Panc1 (cell line): ENCODE measurements around the gene HOMER2. TPM values are rescaled to one million over a fixed set of nuclear protein-coding genes. Genes with fewer than 3 reads are reported as not detected.

Source experiments
- ATAC-seq: fragments of 200-7000 bp; cut with Tn5 transposase; 2 replicates; pipeline ENCODE4 v1.9.1; 2020; ENCODE audit warnings: mild to moderate bottlenecking, moderate library complexity
- BruUV-seq: library from RNA; stranded (reverse); fragments of 400-500 nt; replicated peaks from 2 replicates; lab custom pipeline; 2021; lab: Mats Ljungman, UMichigan
- CTCF ChIA-PET: fragments of 300-600 bp; sonication (Branson Sonifier 250); formaldehyde crosslinking; loops from one replicate; lab custom pipeline; 2022; ENCODE audit warnings: antibody characterized with exemption; lab: Charles Lee
- POLR2A ChIA-PET: fragments of 300-600 bp; sonication (Branson Sonifier 250); formaldehyde crosslinking; loops from one replicate; lab custom pipeline; 2022; ENCODE audit warnings: antibody characterized with exemption; lab: Charles Lee
- DNase-seq: peaks from one replicate; pipeline ENCODE4 v3.0.0-alpha.2; 2010; ENCODE audit warnings: low read depth, low spot score
- H3K27ac ChIP-seq: 2 replicates; pipeline ENCODE4 v1.5.1; 2011; ENCODE audit warnings: mild to moderate bottlenecking, low read length, inconsistent platforms
- H3K27me3 ChIP-seq: fragments of 200-500 bp; sonication (Bioruptor generic); 2 replicates; pipeline ENCODE4 v1.6.0; 2014; ENCODE audit warnings: low read length, inconsistent platforms; ENCODE audit not compliant: control insufficient read depth, insufficient read depth
- H3K36me3 ChIP-seq: fragments of 200-500 bp; sonication (Bioruptor generic); 2 replicates; pipeline ENCODE4 v1.5.1; 2014; ENCODE audit warnings: inconsistent platforms, mild to moderate bottlenecking, low read length, moderate library complexity; ENCODE audit not compliant: control insufficient read depth, insufficient read depth
- H3K4me1 ChIP-seq: 2 replicates; pipeline ENCODE4 v1.5.1; 2011; ENCODE audit warnings: inconsistent platforms, mild to moderate bottlenecking, low read length, moderate library complexity; ENCODE audit not compliant: control insufficient read depth, insufficient read depth
- H3K4me3 ChIP-seq, 2 experiments: 2 replicates each; pipeline ENCODE4 v1.5.1; 2011 to 2012; ENCODE audit warnings: low read depth in 2 of 2, low read length in 2 of 2, mild to moderate bottlenecking in 2 of 2, inconsistent platforms in 1 of 2, moderate library complexity in 1 of 2
- H3K9me3 ChIP-seq: fragments of 200-500 bp; sonication (Bioruptor generic); 2 replicates; pipeline ENCODE4 v1.5.1; 2014; ENCODE audit warnings: low read depth, mild to moderate bottlenecking, inconsistent platforms, low read length, moderate library complexity; ENCODE audit not compliant: control insufficient read depth, insufficient read depth
- POLR2AphosphoS5 ChIP-seq: IDR thresholded peaks from 2 replicates; pipeline ENCODE4 v1.6.1; 2012; ENCODE audit warnings: mild to moderate bottlenecking, low read depth, low read length, moderate library complexity
- SIN3A ChIP-seq: IDR thresholded peaks from 2 replicates; pipeline ENCODE4 v1.6.1; 2012; ENCODE audit warnings: low read depth, mild to moderate bottlenecking, low read length, moderate library complexity, borderline replicate concordance; ENCODE audit not compliant: insufficient read depth
- TCF7L2 ChIP-seq: IDR thresholded peaks from 2 replicates; pipeline ENCODE4 v1.6.1; 2011; ENCODE audit warnings: mild to moderate bottlenecking, low read depth, low read length, inconsistent platforms
- in situ Hi-C: cut with HindIII; loops from 2 replicates; pipeline ENCODE4 v1.10.0; 2016; ENCODE audit warnings: low sequenced_read_pairs, low pct_unique_long_range_greater_than_20kb
- intact Hi-C: fragments of 100-400 bp; cut with micrococcal nuclease; formaldehyde crosslinking; loops from one replicate; pipeline ENCODE4 v1.10.0; 2022; ENCODE audit not compliant: unreplicated experiment
- total RNA-seq: library from RNA; stranded (reverse); gene quantifications from one replicate; pipeline ENCODE4 v1.2.1, GENCODE V29; 2021; ENCODE audit not compliant: unreplicated experiment
- TF ChIP-seq, protein P1 (sequence below): fragments of 450-650 bp; IDR thresholded peaks from 2 replicates; pipeline ENCODE4 v1.5.1; 2017; ENCODE audit warnings: mild to moderate bottlenecking
- TF ChIP-seq, protein P2 (sequence below), 2 experiments: IDR thresholded peaks; 2 replicates each; pipeline ENCODE4 v1.6.1; 2011 to 2012; ENCODE audit warnings: low read depth in 2 of 2, control low read depth in 1 of 2, low read length in 1 of 2, mild to moderate bottlenecking in 1 of 2, moderate library complexity in 1 of 2; ENCODE audit not compliant: insufficient read depth in 1 of 2

The HOMER2 gene
- total RNA-seq, 1 experiment from 2014 or later = 35.9 TPM

DNA sequence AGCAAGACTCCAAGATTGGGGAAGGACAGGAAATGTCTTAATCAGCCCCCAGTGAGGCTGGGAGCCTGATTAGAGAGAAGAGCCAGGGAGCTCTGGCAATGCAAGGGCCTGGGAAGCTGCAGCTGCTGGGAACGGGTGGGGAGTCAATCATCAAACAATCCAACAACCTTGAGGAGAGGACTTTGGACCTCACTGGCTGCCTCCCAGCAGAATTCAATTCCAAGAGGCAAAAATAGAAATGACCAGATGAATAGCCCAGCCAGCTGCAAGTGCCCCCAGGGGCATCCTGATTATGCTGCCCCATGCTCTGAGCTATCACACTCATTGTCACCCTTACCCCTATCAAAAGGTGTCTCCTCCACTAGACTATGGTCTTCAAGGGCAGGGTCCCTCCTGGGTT is 6.1 kb upstream of the HOMER2 start:
- Histone ChIP-seq H3K9me3 (no peaks in the 10 kb centered on the region), H3K27me3 (no peaks in the 10 kb centered on the region), H3K4me1 (no peaks in the 10 kb centered on the region), H3K36me3 (no peaks in the 10 kb centered on the region), H3K27ac (no peak overlapping the region), H3K4me3 (no peak overlapping the region)
- DNase-seq (no peak), ATAC-seq (no peak)
- TF ChIP-seq POLR2AphosphoS5 = no peak
- TF ChIP-seq SIN3A = no peak
- TF ChIP-seq, protein P1, sequence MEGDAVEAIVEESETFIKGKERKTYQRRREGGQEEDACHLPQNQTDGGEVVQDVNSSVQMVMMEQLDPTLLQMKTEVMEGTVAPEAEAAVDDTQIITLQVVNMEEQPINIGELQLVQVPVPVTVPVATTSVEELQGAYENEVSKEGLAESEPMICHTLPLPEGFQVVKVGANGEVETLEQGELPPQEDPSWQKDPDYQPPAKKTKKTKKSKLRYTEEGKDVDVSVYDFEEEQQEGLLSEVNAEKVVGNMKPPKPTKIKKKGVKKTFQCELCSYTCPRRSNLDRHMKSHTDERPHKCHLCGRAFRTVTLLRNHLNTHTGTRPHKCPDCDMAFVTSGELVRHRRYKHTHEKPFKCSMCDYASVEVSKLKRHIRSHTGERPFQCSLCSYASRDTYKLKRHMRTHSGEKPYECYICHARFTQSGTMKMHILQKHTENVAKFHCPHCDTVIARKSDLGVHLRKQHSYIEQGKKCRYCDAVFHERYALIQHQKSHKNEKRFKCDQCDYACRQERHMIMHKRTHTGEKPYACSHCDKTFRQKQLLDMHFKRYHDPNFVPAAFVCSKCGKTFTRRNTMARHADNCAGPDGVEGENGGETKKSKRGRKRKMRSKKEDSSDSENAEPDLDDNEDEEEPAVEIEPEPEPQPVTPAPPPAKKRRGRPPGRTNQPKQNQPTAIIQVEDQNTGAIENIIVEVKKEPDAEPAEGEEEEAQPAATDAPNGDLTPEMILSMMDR = no peak
- no peak for TF ChIP-seq TCF7L2
- TF ChIP-seq, protein P2, sequence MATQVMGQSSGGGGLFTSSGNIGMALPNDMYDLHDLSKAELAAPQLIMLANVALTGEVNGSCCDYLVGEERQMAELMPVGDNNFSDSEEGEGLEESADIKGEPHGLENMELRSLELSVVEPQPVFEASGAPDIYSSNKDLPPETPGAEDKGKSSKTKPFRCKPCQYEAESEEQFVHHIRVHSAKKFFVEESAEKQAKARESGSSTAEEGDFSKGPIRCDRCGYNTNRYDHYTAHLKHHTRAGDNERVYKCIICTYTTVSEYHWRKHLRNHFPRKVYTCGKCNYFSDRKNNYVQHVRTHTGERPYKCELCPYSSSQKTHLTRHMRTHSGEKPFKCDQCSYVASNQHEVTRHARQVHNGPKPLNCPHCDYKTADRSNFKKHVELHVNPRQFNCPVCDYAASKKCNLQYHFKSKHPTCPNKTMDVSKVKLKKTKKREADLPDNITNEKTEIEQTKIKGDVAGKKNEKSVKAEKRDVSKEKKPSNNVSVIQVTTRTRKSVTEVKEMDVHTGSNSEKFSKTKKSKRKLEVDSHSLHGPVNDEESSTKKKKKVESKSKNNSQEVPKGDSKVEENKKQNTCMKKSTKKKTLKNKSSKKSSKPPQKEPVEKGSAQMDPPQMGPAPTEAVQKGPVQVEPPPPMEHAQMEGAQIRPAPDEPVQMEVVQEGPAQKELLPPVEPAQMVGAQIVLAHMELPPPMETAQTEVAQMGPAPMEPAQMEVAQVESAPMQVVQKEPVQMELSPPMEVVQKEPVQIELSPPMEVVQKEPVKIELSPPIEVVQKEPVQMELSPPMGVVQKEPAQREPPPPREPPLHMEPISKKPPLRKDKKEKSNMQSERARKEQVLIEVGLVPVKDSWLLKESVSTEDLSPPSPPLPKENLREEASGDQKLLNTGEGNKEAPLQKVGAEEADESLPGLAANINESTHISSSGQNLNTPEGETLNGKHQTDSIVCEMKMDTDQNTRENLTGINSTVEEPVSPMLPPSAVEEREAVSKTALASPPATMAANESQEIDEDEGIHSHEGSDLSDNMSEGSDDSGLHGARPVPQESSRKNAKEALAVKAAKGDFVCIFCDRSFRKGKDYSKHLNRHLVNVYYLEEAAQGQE (IDR thresholded peaks at IDR 0.05; ENCODE audit: insufficient read depth in 1 of 2, low read depth in 2 of 2, low read length in 1 of 2) = no peak
- in situ Hi-C loops = no loop called here
- ChIA-PET CTCF (interaction anchor here (0.5 kb wide), 1 partner anchor 66 kb away, joined by 6 read pairs; no protein-coding TSS in a partner anchor), POLR2A (no interaction called here)
- intact Hi-C loops = no loop called here
- BruUV-seq = no TSS peak

DNA sequence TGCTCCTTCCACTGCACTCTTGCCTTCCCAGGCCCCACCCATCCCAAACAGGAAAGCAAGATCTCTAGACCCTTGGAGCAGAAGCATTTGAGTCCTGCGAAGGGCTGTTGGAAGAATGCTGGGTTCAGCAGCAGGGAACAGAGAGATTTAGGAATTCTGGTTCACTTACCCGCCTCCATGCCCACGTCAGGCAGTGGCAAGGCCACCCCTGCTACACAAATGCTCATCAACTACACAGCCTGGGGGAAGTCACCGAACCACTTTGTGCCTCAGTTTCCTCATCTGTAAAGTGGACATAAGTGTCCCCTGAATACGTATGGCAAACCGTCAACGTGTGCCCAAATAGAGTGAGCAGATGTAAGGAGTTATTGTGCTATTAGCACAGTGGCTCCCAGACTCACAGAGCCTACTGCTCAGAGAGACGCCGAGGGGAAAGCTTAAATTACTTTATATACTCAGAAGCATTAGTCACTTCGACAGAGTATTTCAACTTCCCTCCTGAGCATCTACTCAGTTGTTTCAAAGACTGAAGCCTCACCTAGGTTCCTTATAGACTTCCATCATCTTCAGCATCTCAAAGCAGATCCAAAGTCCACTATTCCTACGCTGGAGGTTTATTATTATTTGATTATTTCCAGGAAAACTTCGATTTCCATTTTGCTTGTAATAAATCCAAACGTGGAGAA is 905 bp downstream of the HOMER2 start:
- POLR2A ChIA-PET = no interaction called here
- Histone ChIP-seq H3K4me1 (peaks cover 15% of the 10 kb centered on the region), H3K27ac (peak overlapping the region; percentile 81), H3K27me3 (no peaks in the 10 kb centered on the region), H3K4me3 (peak overlapping the region; percentile 69 to 71), H3K9me3 (no peaks in the 10 kb centered on the region), H3K36me3 (no peaks in the 10 kb centered on the region)
- intact Hi-C loops = no loop called here
- CTCF ChIA-PET = no interaction called here
- DNase-seq (no peak), ATAC-seq (peak; percentile 44)
- in situ Hi-C loops = no loop called here
- TF ChIP-seq, protein P1 = no peak
- TF ChIP-seq POLR2AphosphoS5 = no peak
- TF ChIP-seq TCF7L2 = no peak
- TF ChIP-seq, protein P2 (IDR thresholded peaks at IDR 0.05; ENCODE audit: insufficient read depth in 1 of 2, low read depth in 2 of 2, low read length in 1 of 2) = no peak
- no peak for TF ChIP-seq SIN3A
- no TSS peak for BruUV-seq
